ENCODE results near the gene NT5DC3. TPM values are rescaled to one million over a fixed set of nuclear protein-coding genes. Genes with fewer than 3 reads are reported as not detected.
A peak's percentile ranks its signal among the peaks of the same experiment; 100 is the strongest.

Gene NT5DC3
- total RNA-seq, 4 donors from 2014 or later = 4.1 to 10.2 (median 7.0) TPM

- no peak for TF ChIP-seq CTCF (IDR thresholded peaks at IDR 0.05)
- no peak for ATAC-seq (ENCODE audit: low FRiP score)
These were observed 8.0 kb upstream of the NT5DC3 start for GRCh38 chr12:103848917-103849491.

GRCh38 chr12:103848143-103848542, 7.1 kb upstream of the NT5DC3 start:
- ATAC-seq (ENCODE audit: low FRiP score) = no peak
- no peak for DNase-seq (ENCODE audit: low spot score)
- TF ChIP-seq CTCF (IDR thresholded peaks at IDR 0.05) = no peak

More at GRCh38 chr12:103848917-103849491, 8.0 kb upstream of the NT5DC3 start:
- no peak for DNase-seq (ENCODE audit: low spot score)

DNA sequence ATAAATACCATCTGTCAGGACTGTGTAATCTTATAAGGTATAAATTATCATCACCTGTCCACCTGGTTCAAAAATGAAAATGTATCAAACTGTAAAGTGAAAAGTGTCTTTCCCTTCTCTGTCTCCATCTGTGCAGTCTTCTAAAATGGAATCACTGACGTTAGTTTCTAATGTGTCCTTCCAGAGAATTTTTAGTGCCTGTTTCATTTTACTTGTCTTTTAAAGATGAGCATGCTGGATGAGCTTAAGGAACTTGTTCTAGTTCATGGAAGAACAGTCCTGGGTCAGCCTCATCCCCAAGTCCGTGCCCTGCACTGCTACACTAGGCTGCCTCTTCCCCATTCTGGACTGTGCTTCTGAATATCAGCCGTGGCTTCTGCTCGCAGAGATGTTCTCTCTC, 5.4 kb upstream of the NT5DC3 start:
- ATAC-seq (ENCODE audit: low FRiP score) (no peak), DNase-seq (ENCODE audit: low spot score) (no peak)
- no peak for TF ChIP-seq CTCF (IDR thresholded peaks at IDR 0.05)

- no peak for ATAC-seq (ENCODE audit: low FRiP score)
- no peak for DNase-seq (ENCODE audit: low spot score)
- TF ChIP-seq CTCF (IDR thresholded peaks at IDR 0.05) = no peak
These were observed 3.3 kb upstream of the NT5DC3 start for GRCh38 chr12:103844305-103844704.

GRCh38 chr12:103841690-103842584, 903 bp upstream of the NT5DC3 start:
- no peak for TF ChIP-seq CTCF (IDR thresholded peaks at IDR 0.05)
- DNase-seq (ENCODE audit: low spot score) (no peak), ATAC-seq (ENCODE audit: low FRiP score) (peak; percentile 30)

DNA sequence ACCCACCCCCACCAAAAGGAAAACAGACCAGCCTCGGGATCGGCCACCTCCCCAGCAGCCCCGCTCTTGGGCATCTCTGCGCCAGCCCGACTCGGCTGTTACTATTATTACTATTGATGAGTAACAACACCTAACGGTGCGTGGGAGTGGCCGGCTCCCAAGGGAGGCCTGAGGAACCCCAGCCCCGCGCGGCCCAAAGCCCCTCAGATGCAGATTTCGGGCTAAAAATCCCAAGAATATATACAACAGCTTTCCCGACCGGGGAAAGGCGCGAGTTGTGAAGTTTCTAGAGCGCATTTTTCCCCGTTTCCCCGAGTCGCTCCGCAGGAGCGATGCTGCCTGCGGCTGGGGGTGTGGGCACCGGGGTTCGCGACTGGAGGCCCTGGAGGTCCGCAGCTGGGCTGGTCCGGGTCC, 565 bp downstream of the NT5DC3 start:
- no peak for TF ChIP-seq CTCF (IDR thresholded peaks at IDR 0.05)
- ATAC-seq (ENCODE audit: low FRiP score) = peak; percentile 56
- no peak for DNase-seq (ENCODE audit: low spot score)

Measured in omental fat pad (tissue), 4 donors.